Loucy (cell line): ENCODE data around the gene WWC1.

Source experiments
- H2AFZ ChIP-seq: fragments of 200-600 bp; sonication (generic); 2 replicates; pipeline ENCODE4 v1.6.0; 2016; ENCODE audit warnings: antibody characterized with exemption, mild to moderate bottlenecking, low read length, moderate library complexity
- H3F3A ChIP-seq: fragments of 200-600 bp; 2 replicates; pipeline ENCODE4 v1.6.0; 2016; ENCODE audit warnings: antibody characterized with exemption, low read depth, mild to moderate bottlenecking
- H3K27me3 ChIP-seq: fragments of 200-600 bp; sonication (generic); 2 replicates; pipeline ENCODE4 v1.6.1; 2014; ENCODE audit warnings: low read length, mild to moderate bottlenecking; ENCODE audit not compliant: insufficient read depth, poor library complexity, severe bottlenecking
- H3K36me3 ChIP-seq: fragments of 200-600 bp; sonication (generic); 2 replicates; pipeline ENCODE4 v1.6.1; 2016; ENCODE audit warnings: low read length; ENCODE audit not compliant: insufficient read depth
- H3K4me1 ChIP-seq: fragments of 200-600 bp; sonication (generic); 2 replicates; pipeline ENCODE4 v1.5.1; 2014; ENCODE audit warnings: low read length, mild to moderate bottlenecking; ENCODE audit not compliant: insufficient read depth, poor library complexity, severe bottlenecking
- H3K4me2 ChIP-seq: fragments of 200-600 bp; sonication (generic); 2 replicates; pipeline ENCODE4 v1.6.0; 2014; ENCODE audit warnings: antibody characterized with exemption, low read length, low read depth, mild to moderate bottlenecking; ENCODE audit not compliant: poor library complexity, severe bottlenecking
- H3K4me3 ChIP-seq: fragments of 200-600 bp; sonication (generic); 2 replicates; pipeline ENCODE4 v1.5.1; 2014; ENCODE audit warnings: low read length, mild to moderate bottlenecking, mixed read lengths; ENCODE audit not compliant: poor library complexity, severe bottlenecking
- H3K79me2 ChIP-seq: fragments of 200-600 bp; sonication (generic); 2 replicates; pipeline ENCODE4 v1.6.1; 2014; ENCODE audit warnings: low read length; ENCODE audit not compliant: insufficient read depth
- H3K9ac ChIP-seq: fragments of 200-600 bp; sonication (generic); 2 replicates; pipeline ENCODE4 v1.6.0; 2014; ENCODE audit warnings: mild to moderate bottlenecking, low read depth, low read length, moderate library complexity; ENCODE audit not compliant: poor library complexity, severe bottlenecking
- H3K9me2 ChIP-seq: fragments of 200-600 bp; sonication (generic); replicated peaks from 2 replicates; pipeline ENCODE4 v1.6.1; 2016; ENCODE audit warnings: low read depth, low read length, mixed read lengths
- H3K9me3 ChIP-seq: fragments of 200-600 bp; sonication (generic); 2 replicates; pipeline ENCODE4 v1.6.1; 2014; ENCODE audit warnings: mild to moderate bottlenecking, antibody characterized with exemption, low read length, low read depth; ENCODE audit not compliant: insufficient read depth
- H4K20me1 ChIP-seq: fragments of 200-600 bp; sonication (generic); 2 replicates; pipeline ENCODE4 v1.6.0; 2014; ENCODE audit warnings: antibody characterized with exemption, low read length, mild to moderate bottlenecking; ENCODE audit not compliant: insufficient read depth, poor library complexity, severe bottlenecking
- CTCF ChIP-seq: fragments of 200-600 bp; sonication (generic); conservative IDR thresholded peaks from 2 replicates; pipeline ENCODE4 v1.5.1; 2014; ENCODE audit warnings: mild to moderate bottlenecking, antibody characterized with exemption, low read length
- EZH2phosphoT487 ChIP-seq: fragments of 200-600 bp; IDR thresholded peaks from 2 replicates; pipeline ENCODE4 v1.6.1; 2018; ENCODE audit warnings: antibody characterized with exemption, mild to moderate bottlenecking, moderate library complexity, borderline replicate concordance

The WWC1 gene

GRCh38 chr5:168426007-168426863 lies 134.8 kb downstream of the WWC1 start:
- no peaks in the 10 kb centered on the region for H3K79me2 ChIP-seq
- H4K20me1 ChIP-seq: no peaks in the 10 kb centered on the region
- no peaks in the 10 kb centered on the region for H3K4me1 ChIP-seq
- no peak for TF ChIP-seq CTCF
- no peak for TF ChIP-seq EZH2phosphoT487
- H3K9me3 ChIP-seq: no peaks in the 10 kb centered on the region
- H3F3A ChIP-seq: no peaks in the 10 kb centered on the region
- no peaks in the 10 kb centered on the region for H3K36me3 ChIP-seq
- H2AFZ ChIP-seq: no peak overlapping the region
- no peaks in the 10 kb centered on the region for H3K9me2 ChIP-seq
- no peak overlapping the region for H3K4me3 ChIP-seq
- no peak overlapping the region for H3K4me2 ChIP-seq
- H3K27me3 ChIP-seq: no peaks in the 10 kb centered on the region
- H3K9ac ChIP-seq: no peak overlapping the region

- H3K4me2 ChIP-seq: no peak overlapping the region
- no peak for TF ChIP-seq EZH2phosphoT487
- no peak for TF ChIP-seq CTCF
Measured at GRCh38 chr5:168426864-168427172, 135.4 kb downstream of the WWC1 start.

GRCh38 chr5:168427224-168427623 lies 135.8 kb downstream of the WWC1 start:
- Histone ChIP-seq H3K4me3 (no peak overlapping the region), H3K27me3 (no peaks in the 10 kb centered on the region), H3K9ac (no peak overlapping the region), H2AFZ (no peak overlapping the region), H3K9me2 (no peaks in the 10 kb centered on the region), H3K36me3 (no peaks in the 10 kb centered on the region), H4K20me1 (no peaks in the 10 kb centered on the region), H3K9me3 (no peaks in the 10 kb centered on the region), H3F3A (no peaks in the 10 kb centered on the region), H3K4me1 (no peaks in the 10 kb centered on the region), H3K4me2 (no peak overlapping the region), H3K79me2 (no peaks in the 10 kb centered on the region)
- no peak for TF ChIP-seq EZH2phosphoT487
- TF ChIP-seq CTCF: no peak

More at GRCh38 chr5:168426864-168427172, 135.4 kb downstream of the WWC1 start:
- H2AFZ ChIP-seq: no peak overlapping the region
- no peaks in the 10 kb centered on the region for H3K9me3 ChIP-seq
- H3K9me2 ChIP-seq: no peaks in the 10 kb centered on the region
- no peaks in the 10 kb centered on the region for H3K4me1 ChIP-seq
- no peak overlapping the region for H3K9ac ChIP-seq
- H4K20me1 ChIP-seq: no peaks in the 10 kb centered on the region
- H3F3A ChIP-seq: no peaks in the 10 kb centered on the region
- no peaks in the 10 kb centered on the region for H3K79me2 ChIP-seq
- H3K36me3 ChIP-seq: no peaks in the 10 kb centered on the region
- no peak overlapping the region for H3K4me3 ChIP-seq
- H3K27me3 ChIP-seq: no peaks in the 10 kb centered on the region
